ENCODE measurements around the gene EXOSC5. TPM values are rescaled to one million over a fixed set of nuclear protein-coding genes. Genes with fewer than 3 reads are reported as not detected.

EXOSC5 gene
- total RNA-seq, 1 experiment from 2014 or later = 25.2 TPM

- Histone ChIP-seq H3K4me1 (ENCODE audit: control insufficient read depth, insufficient read depth, low read length) (peaks cover 5% of the 10 kb centered on the region; the same call in 1 of the 2 replicates), H3K4me3 (ENCODE audit: low read depth in 2 of 2, low read length in 2 of 2) (no peak overlapping the region), H3K36me3 (ENCODE audit: control insufficient read depth, insufficient read depth, low read length) (no peaks in the 10 kb centered on the region; the same call in 1 of the 2 replicates), H3K27ac (ENCODE audit: low read length) (no peak overlapping the region), H3K27me3 (ENCODE audit: control insufficient read depth, insufficient read depth, low read length) (no peaks in the 10 kb centered on the region), H3K9me3 (ENCODE audit: control insufficient read depth, insufficient read depth, low read depth, low read length) (no peaks in the 10 kb centered on the region)
- BruUV-seq (replicated peaks) = no TSS peak
- in situ Hi-C loops (cut with HindIII; ENCODE audit: low pct_unique_long_range_greater_than_20kb, low sequenced_read_pairs) = no loop called here
- DNase-seq (ENCODE audit: low read depth, low spot score) (no peak), ATAC-seq (no peak)
- POLR2A ChIA-PET = interaction anchor here (0.7 kb wide), 1 partner anchor 264 kb away, joined by 3 read pairs; no protein-coding TSS in a partner anchor
- CTCF ChIA-PET = interaction anchor here (0.5 kb wide), 1 partner anchor 34 kb away, joined by 4 read pairs; no protein-coding TSS in a partner anchor
- intact Hi-C loops (cut with micrococcal nuclease; ENCODE audit: unreplicated experiment) = no loop called here
- TF ChIP-seq REST (IDR thresholded peaks at IDR 0.05; ENCODE audit: insufficient read depth in 1 of 2, low read depth in 2 of 2, low read length in 1 of 2) = no peak
- no peak for TF ChIP-seq TCF7L2 (IDR thresholded peaks at IDR 0.05; ENCODE audit: low read depth, low read length)
- no peak for TF ChIP-seq POLR2AphosphoS5 (IDR thresholded peaks at IDR 0.05; ENCODE audit: low read depth, low read length)
- no peak for TF ChIP-seq CTCF (IDR thresholded peaks at IDR 0.05)
- no peak for TF ChIP-seq SIN3A (IDR thresholded peaks at IDR 0.05; ENCODE audit: borderline replicate concordance, insufficient read depth, low read depth, low read length)
Observed at GRCh38 chr19:41441321-41441945, 44.3 kb upstream of the EXOSC5 start.

- Histone ChIP-seq H3K9me3 (ENCODE audit: control insufficient read depth, insufficient read depth, low read depth, low read length) (no peaks in the 10 kb centered on the region), H3K27ac (ENCODE audit: low read length) (peak within 1 kb of the TSS; percentile 94), H3K36me3 (ENCODE audit: control insufficient read depth, insufficient read depth, low read length) (no peaks in the 10 kb centered on the region; the same call in 1 of the 2 replicates), H3K4me1 (ENCODE audit: control insufficient read depth, insufficient read depth, low read length) (peaks cover 5% of the 10 kb centered on the region; the same call in 1 of the 2 replicates), H3K27me3 (ENCODE audit: control insufficient read depth, insufficient read depth, low read length) (no peaks in the 10 kb centered on the region), H3K4me3 (ENCODE audit: low read depth in 2 of 2, low read length in 2 of 2) (peak within 1 kb of the TSS; percentile 83 to 85)
- ATAC-seq = peak; percentile 99
- CTCF ChIA-PET = interaction anchor here (0.6 to 1.1 kb wide), 2 partner anchors 11 to 88 kb away, joined by 3 to 4 read pairs; no protein-coding TSS in a partner anchor
- in situ Hi-C loops (cut with HindIII; ENCODE audit: low pct_unique_long_range_greater_than_20kb, low sequenced_read_pairs) = no loop called here
- peak; percentile 88 for DNase-seq (ENCODE audit: low read depth, low spot score)
- TF ChIP-seq REST (IDR thresholded peaks at IDR 0.05; ENCODE audit: insufficient read depth in 1 of 2, low read depth in 2 of 2, low read length in 1 of 2) = no peak
- peak; percentile 68 for TF ChIP-seq CTCF (IDR thresholded peaks at IDR 0.05)
- TF ChIP-seq SIN3A (IDR thresholded peaks at IDR 0.05; ENCODE audit: borderline replicate concordance, insufficient read depth, low read depth, low read length) = no peak; the same call in 1 of the 2 replicates
- peak; percentile 73 for TF ChIP-seq POLR2AphosphoS5 (IDR thresholded peaks at IDR 0.05; ENCODE audit: low read depth, low read length)
- 0 out of 2 replicates have a peak, but pooled peaks have one; percentile 29 for TF ChIP-seq TCF7L2 (IDR thresholded peaks at IDR 0.05; ENCODE audit: low read depth, low read length)
- intact Hi-C loops (cut with micrococcal nuclease; ENCODE audit: unreplicated experiment) = no loop called here
- no TSS peak for BruUV-seq (replicated peaks)
- POLR2A ChIA-PET = interaction anchor here (0.7 kb wide), 2 partner anchors 9 to 399 kb away, joined by 3 to 4 read pairs; no protein-coding TSS in a partner anchor
Observed at GRCh38 chr19:41439441-41440222, 42.5 kb upstream of the EXOSC5 start, which contains the start of gene DMAC2. Gene DMAC2 (minus strand): TSS chr19:41439912. CDS start chr19:41439899, 13 bp downstream.

Measured in Panc1 (cell line).